Measurements from ENCODE around the gene TNFRSF14.

Gene TNFRSF14

GRCh38 chr1:2523191-2523890 lies 32.8 kb upstream of the TNFRSF14 start:
- DNase-seq (ENCODE audit: low read depth in 2 of 2): no peak

GRCh38 chr1:2523891-2524609 lies 32.1 kb upstream of the TNFRSF14 start:
- DNase-seq (ENCODE audit: low read depth in 2 of 2): peak in 1 of 2 donors; percentile 25

- no peak for DNase-seq (ENCODE audit: low read depth in 2 of 2)
These were observed 30.6 kb upstream of the TNFRSF14 start for GRCh38 chr1:2525572-2525919.

GRCh38 chr1:2525920-2526823 lies 30.0 kb upstream of the TNFRSF14 start, which contains the start of gene PANK4:
PANK4 (minus strand) TSS chr1:2526596; CDS start chr1:2526587, 9 bp downstream.
- DNase-seq (ENCODE audit: low read depth in 2 of 2): peak; percentile 74 to 82

- DNase-seq (ENCODE audit: low read depth in 2 of 2): peak in 1 of 2 donors; percentile 9
These were observed 29.2 kb upstream of the TNFRSF14 start for GRCh38 chr1:2526824-2527555.

- no peak for DNase-seq (ENCODE audit: low read depth in 2 of 2)
These were observed 28.7 kb upstream of the TNFRSF14 start for GRCh38 chr1:2527556-2527860.

GRCh38 chr1:2528016-2528415 lies 28.2 kb upstream of the TNFRSF14 start:
- no peak for DNase-seq (ENCODE audit: low read depth in 2 of 2)

- no peak for DNase-seq (ENCODE audit: low read depth in 2 of 2)
These were observed 27.6 kb upstream of the TNFRSF14 start for GRCh38 chr1:2528611-2528965.

- DNase-seq (ENCODE audit: low read depth in 2 of 2): peak in 1 of 2 donors; percentile 22
These were observed 27.0 kb upstream of the TNFRSF14 start for GRCh38 chr1:2528966-2529783.

- no peak for DNase-seq (ENCODE audit: low read depth in 2 of 2)
These were observed 26.2 kb upstream of the TNFRSF14 start, which contains the start of gene HES5 for GRCh38 chr1:2529784-2530512. HES5 (minus strand) TSS chr1:2530263; CDS start chr1:2530164, 99 bp downstream.

- no peak for DNase-seq (ENCODE audit: low read depth in 2 of 2)
These were observed 25.4 kb upstream of the TNFRSF14 start for GRCh38 chr1:2530513-2531361.

GRCh38 chr1:2532485-2533160 lies 23.5 kb upstream of the TNFRSF14 start:
- no peak for DNase-seq (ENCODE audit: low read depth in 2 of 2)

GRCh38 chr1:2533365-2533764 lies 22.8 kb upstream of the TNFRSF14 start:
- no peak for DNase-seq (ENCODE audit: low read depth in 2 of 2)

GRCh38 chr1:2534315-2534686 lies 21.9 kb upstream of the TNFRSF14 start:
- no peak for DNase-seq (ENCODE audit: low read depth in 2 of 2)

- no peak for DNase-seq (ENCODE audit: low read depth in 2 of 2)
These were observed 21.3 kb upstream of the TNFRSF14 start for GRCh38 chr1:2534687-2535441.

GRCh38 chr1:2535455-2535854 lies 20.7 kb upstream of the TNFRSF14 start:
- DNase-seq (ENCODE audit: low read depth in 2 of 2): no peak

GRCh38 chr1:2535981-2536380 lies 20.2 kb upstream of the TNFRSF14 start:
- DNase-seq (ENCODE audit: low read depth in 2 of 2): no peak

- DNase-seq (ENCODE audit: low read depth in 2 of 2): no peak
These were observed 18.4 kb upstream of the TNFRSF14 start for GRCh38 chr1:2537784-2538115.

Measured in stimulated activated CD8-positive, alpha-beta memory T cell treated with anti-CD3 and anti-CD28 coated beads, Interleukin-2, amount 100 ng/mL, for 1 hour (primary cell).